HG03045 (cell line): ENCODE measurements around the gene PPM1B.
"Not testable (repeated sequence)": the region's sequence is repeated elsewhere in the genome, so short reads cannot be mapped to it uniquely, and the experiment has no call there.

Experiments
- ATAC-seq: cut with Tn5 transposase; IDR thresholded peaks from one replicate; pipeline ENCODE4 v1.9.1; 2021; ENCODE audit warnings: mild to moderate bottlenecking, moderate library complexity; ENCODE audit not compliant: unreplicated experiment

PPM1B gene

GRCh38 chr2:44168681-44169154 lies at the start of gene PPM1B:
Gene PPM1B (plus strand): TSS chr2:44168875. CDS start chr2:44201200, 32,325 bp downstream.
- peak; percentile 73 for ATAC-seq

GRCh38 chr2:44119878-44120277 lies 48.8 kb upstream of the PPM1B start:
- no peak for ATAC-seq

GRCh38 chr2:44120428-44120827 lies 48.2 kb upstream of the PPM1B start:
- ATAC-seq = no peak

GRCh38 chr2:44121899-44122298 lies 46.8 kb upstream of the PPM1B start:
- ATAC-seq = no peak

- ATAC-seq = no peak
Measured at GRCh38 chr2:44124500-44124899, 44.2 kb upstream of the PPM1B start.

- no peak for ATAC-seq
Measured at GRCh38 chr2:44126106-44126797, 42.4 kb upstream of the PPM1B start.

GRCh38 chr2:44130441-44130840 lies 38.2 kb upstream of the PPM1B start:
- no peak for ATAC-seq

GRCh38 chr2:44131177-44131576 lies 37.5 kb upstream of the PPM1B start:
- ATAC-seq = no peak

GRCh38 chr2:44133602-44134001 lies 35.1 kb upstream of the PPM1B start:
- not testable (repeated sequence) for ATAC-seq

GRCh38 chr2:44134848-44135247 lies 33.8 kb upstream of the PPM1B start:
- no peak for ATAC-seq

- no peak for ATAC-seq
Measured at GRCh38 chr2:44135296-44135695, 33.4 kb upstream of the PPM1B start.

- ATAC-seq = no peak
Measured at GRCh38 chr2:44135771-44136170, 32.9 kb upstream of the PPM1B start.

- ATAC-seq = no peak
Measured at GRCh38 chr2:44136252-44136651, 32.4 kb upstream of the PPM1B start.

GRCh38 chr2:44137048-44137447 lies 31.6 kb upstream of the PPM1B start:
- no peak for ATAC-seq

GRCh38 chr2:44137872-44138551 lies 30.7 kb upstream of the PPM1B start:
- ATAC-seq = no peak

- no peak for ATAC-seq
Measured at GRCh38 chr2:44139741-44140140, 28.9 kb upstream of the PPM1B start.

- no peak for ATAC-seq
Measured at GRCh38 chr2:44142306-44142705, 26.4 kb upstream of the PPM1B start.

GRCh38 chr2:44143701-44144100 lies 25.0 kb upstream of the PPM1B start:
- no peak for ATAC-seq

GRCh38 chr2:44148999-44149398 lies 19.7 kb upstream of the PPM1B start:
- no peak for ATAC-seq

GRCh38 chr2:44150473-44150872 lies 18.2 kb upstream of the PPM1B start:
- ATAC-seq = no peak

- ATAC-seq = no peak
Measured at GRCh38 chr2:44152865-44153669, 15.6 kb upstream of the PPM1B start.
